Measurements from ENCODE around the gene MREG.
"Not testable (repeated sequence)": the region's sequence is repeated elsewhere in the genome, so short reads cannot be mapped to it uniquely, and the experiment has no call there.

MREG gene

DNA sequence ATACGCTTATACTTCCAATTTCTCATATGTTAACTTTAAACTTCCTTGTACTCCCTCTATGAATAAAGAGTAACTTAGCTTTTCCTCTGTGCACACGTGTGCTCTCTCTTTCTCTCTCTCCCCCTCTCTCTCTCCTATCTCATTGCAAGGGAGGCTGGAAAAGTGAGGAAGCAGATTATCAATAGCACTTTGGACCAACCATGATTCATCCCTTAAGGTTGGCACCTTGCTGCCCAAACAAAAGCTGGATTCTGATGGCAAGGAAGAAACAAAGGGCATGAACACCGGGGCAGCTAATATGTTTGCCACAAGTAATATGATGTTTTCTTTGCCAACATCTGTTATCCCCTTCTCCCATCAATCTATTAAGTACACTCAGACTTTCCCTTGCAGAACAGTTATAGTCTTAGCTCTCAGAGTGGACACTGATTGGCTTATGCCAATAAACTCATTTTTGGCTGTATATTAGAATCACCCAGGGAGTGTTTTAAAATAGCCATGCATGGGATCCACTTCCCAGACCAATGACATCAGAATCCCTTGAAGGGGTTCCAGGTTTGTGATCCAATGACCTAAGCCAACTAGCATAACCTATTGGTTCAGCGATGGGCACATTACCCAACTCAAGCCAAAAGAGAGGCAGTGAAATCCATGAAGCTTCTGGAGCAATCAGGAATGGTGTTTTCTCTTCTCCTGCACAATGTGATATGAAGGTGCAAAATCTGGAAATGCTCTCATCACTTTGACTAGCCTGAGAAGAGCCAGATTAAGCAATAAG is 60.3 kb downstream of the MREG start:
- DNase-seq: no peak

DNA sequence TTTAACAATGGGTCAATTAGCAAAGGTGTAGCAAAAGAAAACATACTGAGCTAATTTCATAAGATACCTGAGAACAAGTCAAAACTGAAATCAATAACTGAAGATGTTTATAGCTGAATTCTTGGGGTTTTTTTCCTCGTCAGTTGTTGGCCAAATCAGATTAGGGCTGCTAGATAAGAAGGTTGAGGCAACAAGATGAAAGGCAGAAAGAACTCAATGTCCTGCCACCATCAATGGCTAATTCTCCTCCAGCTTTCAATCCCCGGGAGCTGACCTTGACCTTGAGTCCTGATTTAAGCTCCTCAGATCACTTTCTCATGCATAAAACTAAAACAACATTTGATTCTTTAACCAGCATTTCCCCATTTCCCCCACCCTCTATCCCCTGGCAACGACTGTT is 61.8 kb downstream of the MREG start:
- DNase-seq: no peak

DNA sequence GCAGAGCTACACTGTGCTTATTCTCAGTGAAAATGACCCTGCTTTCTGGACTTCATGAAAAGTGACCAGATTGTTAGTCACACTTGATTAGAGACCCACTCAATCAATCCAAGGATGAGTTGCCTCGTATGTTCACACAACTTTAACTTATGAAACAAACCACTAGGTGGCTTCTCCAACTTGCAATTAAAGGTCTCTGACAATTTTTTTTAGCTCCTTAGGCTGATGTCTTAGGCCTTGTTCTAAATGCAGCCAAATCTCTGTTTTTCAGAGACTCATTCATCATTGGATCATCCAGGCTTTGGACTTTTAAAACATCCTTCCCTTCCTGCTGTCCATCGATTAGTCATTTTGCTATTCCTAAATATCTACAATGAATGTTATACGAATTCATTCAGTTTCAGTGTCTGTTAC is 63.4 kb downstream of the MREG start:
- DNase-seq: no peak

DNA sequence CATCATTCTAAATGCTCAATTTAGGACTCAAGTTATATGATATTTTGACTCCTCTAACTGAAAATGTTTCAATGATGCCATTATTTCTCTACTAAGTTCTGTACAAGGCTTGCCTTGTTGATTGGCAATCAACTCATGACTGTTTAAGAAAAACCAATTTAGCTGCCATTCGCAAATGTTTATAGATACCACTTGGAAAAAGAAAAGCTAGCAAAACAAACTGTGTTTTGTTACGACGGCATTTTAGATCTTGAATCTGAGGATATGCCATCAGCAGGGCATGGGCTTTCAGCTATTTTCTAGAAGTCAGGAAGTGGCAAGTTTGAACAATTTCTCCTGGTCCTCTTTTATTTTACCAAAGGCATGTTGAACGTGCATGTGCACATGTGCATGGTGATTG is 65.3 kb downstream of the MREG start:
- DNase-seq: no peak

DNA sequence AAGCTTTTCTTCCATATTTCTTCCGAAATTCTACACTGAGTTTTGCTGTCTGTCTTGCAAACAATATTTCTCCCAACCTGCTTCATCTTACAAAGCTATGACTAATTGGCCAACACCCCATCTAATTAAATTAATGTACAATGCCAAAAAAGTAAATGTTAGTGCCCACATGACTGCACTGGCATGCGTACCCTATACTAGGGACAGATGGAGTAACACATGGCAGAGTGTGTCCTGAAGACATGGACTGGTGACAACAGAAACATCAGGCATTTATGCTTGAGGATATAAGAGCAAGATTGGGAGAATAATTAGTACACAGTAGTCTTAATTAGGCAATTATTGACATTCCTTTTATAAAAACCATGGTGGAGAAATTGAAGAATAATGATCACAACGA is 66.8 kb downstream of the MREG start:
- DNase-seq: no peak

DNA sequence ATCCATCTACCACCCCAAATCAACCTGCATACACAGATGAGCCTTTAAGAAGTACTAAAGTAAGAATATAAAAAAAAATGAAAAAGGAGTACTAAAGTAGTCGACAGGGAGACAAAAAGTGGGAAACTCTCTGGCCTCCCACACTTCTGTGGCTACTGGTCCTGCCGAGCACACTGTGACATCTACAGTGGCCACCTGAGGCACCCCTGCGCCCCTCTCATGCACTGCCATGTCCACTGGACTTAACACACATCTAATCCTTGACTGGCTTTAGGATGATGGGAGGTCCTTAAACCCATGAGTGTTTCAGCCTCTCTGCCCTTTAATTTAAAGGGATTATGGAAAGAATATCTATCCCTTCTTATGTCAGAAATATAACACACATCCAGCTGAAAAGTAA is 71.2 kb downstream of the MREG start:
- DNase-seq: no peak

DNA sequence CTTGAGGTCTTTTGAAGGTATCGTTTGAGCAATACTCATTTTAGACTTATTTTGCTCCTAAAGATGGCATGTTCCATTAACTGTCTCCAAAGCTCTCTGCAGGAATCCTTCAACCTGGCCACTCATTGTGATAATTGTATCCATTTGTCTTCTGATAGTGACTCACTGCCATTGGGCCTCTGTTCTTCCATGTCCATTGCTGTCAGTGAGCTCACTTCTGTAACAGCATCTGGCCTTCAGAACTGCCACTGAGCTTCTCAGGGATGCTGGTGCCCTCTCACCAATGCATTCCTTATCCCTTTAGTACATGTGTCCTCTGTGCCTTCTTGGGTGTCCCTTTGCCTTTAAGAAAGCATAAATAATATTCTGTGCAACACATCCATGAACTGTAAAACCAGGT is 71.6 kb downstream of the MREG start:
- DNase-seq: no peak

DNA sequence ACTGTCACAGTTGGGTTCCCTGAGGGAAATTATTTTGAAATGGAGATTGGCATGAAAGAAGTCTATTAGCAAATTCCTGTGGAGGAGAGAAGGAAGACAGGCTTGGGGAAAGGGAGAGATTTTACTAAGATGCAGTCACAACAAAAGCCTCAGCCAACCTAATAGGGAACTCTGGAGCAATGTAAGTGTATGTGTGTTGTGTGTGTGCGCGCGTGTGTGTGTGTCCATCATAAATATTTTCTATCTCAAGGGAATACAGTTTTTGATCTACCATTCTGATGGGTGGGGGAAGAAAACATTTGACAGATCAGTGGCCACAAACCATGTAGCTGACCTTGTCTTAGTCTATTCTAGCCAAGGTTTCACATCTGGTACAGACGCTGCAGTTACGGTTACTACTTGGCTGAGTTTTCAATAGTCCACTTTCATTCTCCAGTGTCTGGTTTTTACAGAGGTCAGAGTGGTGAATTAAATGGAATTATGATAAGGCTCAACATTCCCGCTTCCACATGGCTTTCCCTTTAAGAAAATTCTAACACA is 72.6 kb downstream of the MREG start:
- no peak for DNase-seq

DNA sequence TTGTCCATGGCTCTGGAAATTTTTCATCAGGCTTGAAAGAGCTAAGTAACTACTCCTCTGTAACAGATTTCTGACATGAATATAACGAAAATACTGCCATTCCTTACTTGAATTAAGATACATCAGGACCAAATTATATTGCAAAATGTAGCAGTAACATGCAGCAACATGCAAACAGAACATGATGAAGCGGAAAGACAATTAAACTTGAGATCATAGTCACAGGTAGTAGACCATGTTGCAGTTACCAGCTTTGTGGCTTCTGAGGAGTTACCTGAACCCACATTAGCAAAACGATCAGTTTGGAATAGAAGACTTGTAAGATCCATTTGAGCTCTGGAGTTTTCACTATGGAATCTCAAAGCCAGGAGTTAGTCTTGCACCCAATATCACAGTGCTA is 76.2 kb downstream of the MREG start:
- DNase-seq: no peak

DNA sequence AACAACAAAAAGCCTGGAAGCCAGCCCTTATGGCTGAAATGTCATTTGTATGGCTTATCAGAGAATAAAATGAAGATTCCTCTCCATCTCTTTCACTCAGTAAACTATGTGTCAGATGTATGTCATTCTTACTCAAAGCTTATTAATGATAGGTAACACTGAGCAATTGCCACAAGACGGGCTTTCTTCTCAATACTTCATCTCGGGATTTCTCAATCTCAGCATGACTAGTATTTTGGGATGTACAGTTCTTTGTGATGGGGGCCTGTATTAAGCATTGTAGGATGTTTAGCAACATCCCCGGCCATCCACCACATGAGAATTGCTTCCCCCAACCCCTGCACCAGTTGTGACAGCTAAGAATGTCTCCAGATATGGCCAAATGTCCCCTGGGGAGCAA is 80.2 kb downstream of the MREG start:
- DNase-seq: no peak

DNA sequence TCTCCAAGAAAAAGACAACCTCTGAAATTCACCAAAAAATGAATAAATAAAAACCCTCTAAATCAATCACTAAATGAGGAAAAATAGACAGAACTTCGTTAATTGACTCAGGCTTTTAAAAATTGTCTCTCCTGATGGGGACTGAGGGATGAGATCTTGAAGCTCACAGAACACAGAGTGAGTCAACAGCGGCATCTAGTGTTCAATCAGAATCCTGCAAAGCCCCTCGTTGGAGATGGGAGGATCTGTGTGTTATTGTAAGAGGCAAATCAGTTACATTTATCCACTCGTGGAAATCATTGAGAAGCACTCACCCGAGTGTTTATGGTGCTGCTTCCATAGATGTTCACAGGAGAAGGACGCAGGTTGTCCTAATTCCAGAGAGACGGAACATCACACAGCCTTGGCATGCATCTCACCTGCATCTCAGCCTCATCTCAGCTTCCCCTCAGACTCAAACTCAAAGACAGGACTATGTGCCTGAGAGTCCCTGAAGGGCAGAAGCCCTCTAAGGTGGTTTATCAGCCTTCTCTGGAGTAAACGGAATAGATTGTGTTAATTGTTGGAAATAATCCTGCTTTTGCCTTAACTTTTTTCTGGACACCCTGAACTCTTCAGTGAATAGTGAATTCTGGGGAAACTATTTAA is 82.0 kb downstream of the MREG start:
- peak; percentile 50 for DNase-seq

DNA sequence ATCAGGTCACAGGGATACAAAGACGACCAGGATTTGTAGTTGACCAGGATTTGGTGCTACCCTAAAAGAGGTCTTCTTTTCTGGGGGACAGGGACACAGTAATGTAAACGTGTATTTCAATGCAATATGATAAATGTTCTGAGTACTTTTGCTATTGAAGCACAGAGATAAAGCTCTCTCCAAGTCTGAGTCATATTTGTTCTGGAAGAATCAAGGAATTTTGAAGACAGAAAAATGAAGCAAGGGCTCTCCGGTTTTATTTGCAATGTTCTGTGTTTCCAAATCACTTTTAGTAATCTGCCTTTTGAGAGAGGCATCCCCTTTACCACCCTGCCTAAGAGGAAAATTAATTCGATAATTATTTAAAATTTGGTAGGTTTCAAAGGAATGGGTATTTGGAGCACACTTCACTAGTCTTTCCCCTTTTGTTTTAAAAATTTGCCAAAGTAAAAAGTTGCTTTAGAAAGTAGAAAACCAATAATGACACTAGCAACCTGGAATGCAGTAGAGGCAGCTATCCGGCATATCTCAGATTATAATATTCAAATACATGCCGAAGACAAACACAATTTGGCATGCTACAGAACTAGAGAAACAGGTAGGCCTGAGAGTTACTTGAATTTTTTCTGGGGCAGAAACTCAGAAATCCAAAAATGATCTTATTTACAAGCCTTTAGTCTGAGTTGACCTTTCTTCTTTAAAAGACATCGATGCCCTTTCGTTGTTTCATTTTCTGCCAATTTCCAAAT is 82.7 kb downstream of the MREG start:
- DNase-seq: no peak

DNA sequence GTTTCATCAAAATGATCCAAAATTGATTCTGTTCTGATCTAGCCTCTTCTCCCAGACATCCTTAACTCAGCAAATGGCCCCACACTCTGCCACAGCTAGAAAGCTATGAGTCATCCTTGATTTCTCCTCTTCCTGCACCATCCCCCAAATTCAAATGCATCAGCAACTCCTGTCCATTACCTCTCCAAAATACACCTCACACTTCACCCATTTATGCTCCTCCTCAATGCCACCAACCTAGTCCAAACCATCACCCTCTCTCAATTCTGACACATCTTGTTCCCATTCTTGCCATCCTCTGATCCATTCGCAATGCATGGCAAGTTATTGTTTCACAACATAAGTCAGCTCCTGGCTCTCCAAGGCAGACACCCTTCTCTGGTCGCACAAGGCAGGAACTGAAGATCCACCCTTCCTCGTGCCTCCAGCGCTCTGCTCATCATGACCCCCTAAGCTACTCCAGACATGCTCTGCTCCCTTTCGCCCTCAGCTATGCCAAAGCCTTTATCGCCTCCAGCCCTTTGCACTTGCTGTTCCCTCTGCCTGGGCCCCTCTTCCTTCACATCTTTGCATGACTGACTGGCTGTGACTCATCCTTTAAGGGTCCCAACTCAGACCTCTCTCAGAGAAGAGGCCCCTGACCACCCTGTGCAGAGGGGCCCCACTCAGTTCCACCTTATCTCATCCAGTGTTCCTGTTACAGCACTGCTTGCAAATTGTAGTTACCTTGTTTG is 83.6 kb downstream of the MREG start:
- no peak for DNase-seq

DNA sequence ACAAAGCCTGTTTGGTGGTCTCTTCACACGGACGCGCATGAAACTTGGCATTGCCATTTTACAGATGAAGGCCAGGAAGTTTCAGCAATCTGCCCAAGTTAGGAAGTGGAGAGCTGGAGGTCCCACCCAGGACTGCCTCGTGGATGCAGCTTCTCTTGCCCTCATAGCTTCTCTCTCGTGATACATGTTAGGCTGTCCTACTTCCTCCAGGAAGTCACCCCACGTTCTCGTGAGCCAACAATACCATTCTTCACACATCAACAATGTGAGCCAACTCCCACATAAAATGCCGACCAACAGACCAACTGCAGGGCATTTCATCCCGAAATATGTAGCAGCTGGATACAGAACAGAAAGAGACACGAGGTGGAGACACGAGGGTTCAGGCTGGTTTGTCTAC is 85.3 kb downstream of the MREG start:
- no peak for DNase-seq

DNA sequence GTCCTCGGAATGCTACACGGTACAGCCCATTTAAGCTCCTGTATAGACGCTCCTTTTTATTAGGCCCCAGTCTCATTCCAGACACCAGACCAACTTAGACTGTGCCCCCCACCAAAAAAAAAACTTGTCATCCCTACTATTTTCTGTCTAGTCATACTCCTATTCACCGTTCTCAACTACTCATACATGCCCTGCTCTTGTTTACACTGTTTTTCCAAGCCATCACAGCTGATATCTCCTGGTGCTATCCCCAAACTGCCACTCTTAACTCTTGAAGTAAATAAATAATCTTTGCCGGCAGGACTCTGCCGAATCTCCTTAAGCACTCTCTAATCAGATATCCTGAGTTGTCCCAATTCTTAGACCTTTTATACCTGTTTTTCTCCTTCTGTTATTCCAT is 86.4 kb downstream of the MREG start:
- DNase-seq: not testable (repeated sequence)

DNA sequence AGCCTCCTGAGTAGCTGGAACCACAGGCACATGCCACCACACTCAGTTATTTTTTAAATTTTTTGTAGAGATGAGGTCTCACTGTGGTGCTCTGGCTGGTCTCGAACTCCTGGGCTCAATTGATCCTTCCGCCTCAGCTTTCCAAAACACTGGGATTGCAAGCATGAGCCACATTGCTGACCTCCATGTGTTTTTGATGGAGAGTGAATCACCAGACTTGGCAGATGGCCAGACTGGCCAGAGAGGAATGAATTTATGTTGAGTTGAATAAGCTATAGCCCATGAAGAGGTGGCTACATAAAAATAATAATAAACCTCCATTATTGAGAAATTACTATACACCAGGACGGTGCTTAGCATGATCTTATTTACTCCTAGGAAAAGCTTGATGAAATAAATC is 91.5 kb downstream of the MREG start:
- DNase-seq: no peak

DNA sequence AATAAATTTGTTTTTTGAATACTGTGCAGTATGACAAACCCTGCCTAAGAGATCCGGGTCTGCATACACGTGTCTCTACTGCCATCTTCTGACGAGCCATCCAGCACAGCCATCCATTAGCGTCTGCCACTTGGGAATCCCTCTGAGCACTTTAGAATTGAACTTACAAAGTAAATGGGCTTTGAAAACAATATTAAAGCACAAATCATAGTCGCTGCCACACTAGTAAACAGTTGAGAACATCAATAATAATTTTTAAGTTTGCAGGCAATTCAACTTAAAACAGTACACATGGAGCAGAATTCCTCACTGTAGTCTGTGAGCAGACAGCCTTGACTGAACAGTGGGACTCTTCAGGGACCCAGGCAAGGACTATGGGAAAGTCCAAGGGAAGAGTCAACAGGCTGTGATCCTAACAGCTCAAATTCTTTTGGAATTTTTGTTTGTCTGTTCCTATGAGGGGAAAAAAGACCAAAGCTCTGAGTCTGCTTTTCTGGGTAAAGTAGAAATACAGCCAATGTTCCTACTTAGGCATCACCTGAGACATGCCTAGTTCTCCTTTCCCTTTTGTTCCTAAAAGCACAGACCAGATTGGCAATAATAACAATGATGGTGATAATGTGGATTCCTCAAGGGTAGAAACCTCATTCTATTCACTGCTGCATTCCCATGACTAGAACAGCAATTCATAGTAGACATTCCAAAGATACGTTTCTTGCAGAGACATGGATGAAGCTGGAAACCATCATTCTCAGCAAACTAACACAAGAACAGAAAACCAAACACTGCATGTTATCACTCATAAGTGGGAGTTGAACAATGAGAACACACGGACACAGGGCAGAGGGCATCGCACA is 92.9 kb downstream of the MREG start:
- peak; percentile 75 for DNase-seq

DNA sequence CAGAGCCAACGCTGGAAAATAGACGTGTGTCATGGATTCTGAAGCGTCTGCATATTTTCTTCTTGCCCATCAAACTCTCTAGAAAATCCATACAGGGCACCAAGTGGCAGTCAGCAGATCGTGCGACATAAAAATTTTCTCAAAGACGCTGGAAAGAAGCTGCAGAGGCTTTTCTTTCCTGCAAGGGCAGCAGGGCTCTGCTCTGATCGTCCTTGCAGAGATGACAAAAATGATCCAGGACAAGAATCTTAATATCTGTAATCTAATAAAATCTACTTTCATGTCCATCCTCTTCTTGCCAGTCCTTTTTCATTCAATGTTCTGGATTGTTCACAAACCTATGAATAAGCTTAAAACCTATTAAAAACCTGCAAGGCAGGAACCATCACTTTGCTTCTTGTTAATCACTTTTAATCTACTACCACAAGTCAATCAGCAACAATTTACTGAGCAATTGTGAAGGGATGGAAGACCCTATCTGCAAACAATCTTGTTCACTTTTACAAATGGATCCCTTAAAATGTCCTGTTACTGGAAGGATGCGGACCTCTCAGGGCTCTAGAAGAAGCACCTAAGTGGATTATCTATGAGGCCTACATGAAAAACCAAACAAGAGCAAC is 93.6 kb downstream of the MREG start:
- no peak for DNase-seq

DNA sequence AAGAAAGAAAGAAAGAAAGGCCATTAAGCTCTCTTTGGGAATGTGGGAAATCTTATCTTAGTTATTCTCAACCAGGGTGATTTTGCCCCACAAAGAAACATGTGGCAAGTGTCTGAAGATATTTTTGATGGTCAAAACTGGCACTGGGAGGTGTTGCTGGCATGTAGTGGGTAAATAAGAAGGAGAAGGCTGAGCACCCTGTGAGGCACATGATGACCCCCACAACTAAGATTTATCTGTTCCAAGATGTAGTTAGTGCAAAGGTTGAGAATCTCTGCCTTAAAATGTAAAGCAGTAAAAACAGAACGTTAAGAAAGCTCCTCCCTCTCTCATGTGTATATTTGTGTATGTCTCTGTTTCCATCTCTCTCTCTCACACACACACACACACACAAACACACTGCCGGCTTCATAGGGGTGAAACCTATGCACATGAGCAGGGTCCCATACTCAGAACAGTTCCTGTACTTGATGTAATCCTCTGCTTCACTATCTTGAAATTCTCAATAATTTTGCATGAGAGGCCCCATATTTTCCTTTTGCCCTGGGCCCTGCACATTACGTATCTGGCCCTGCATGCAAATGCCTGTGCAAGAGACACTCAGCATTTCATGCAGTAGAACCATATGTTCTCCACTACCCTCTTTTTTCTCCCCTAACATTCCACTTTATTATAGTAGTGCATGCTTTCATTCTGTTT is 94.3 kb downstream of the MREG start:
- DNase-seq: no peak

DNA sequence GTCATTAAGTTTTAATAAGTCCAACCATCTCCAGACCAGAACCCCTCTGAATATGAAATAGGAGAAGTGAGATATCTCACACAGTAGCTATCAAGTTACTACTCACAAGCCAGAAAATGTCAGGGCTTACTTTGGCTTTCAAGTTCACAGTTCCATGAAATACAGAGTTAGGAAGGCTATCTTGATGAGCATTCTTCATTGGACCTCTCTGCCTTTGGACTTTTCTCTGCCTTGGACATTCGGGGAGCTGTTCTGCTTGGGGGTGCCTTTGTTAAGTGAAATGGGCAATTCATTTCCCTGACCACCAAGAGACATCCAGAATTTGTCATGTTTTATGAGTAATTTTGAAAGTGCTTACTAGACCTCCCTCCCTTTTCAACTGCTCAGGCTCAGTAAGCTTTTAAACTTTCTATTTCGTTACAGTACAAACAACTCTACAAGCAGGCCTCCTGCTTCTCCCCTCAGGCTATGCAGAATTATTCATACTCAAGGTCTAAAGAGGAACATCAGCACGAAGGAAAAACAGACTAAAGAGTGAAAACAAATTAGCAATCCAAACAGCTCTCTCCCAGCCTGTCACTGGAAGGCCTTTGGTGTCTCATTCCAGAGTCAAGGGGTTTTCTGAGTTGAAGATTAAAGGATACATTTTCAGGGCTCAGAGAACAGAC is 95.3 kb downstream of the MREG start:
- DNase-seq: no peak

Data from left hindlimb (tissue), 1 donor.